Endothelial cell (in vitro differentiated cells): ENCODE results near the gene NUDT22. TPM values are rescaled to one million over a fixed set of nuclear protein-coding genes. Genes with fewer than 3 reads are reported as not detected.

ENCODE experiments used
- DNase-seq: peaks from one replicate; pipeline ENCODE4 v3.0.0; 2021; ENCODE audit warnings: low spot score
- H3K27ac Mint-ChIP-seq: one replicate; pipeline ENCODE4 v1.8.0; 2021; ENCODE audit warnings: mixed read lengths, inconsistent platforms; ENCODE audit not compliant: unreplicated experiment
- H3K27me3 Mint-ChIP-seq: one replicate; pipeline ENCODE4 v1.8.0; 2021; ENCODE audit warnings: mild to moderate bottlenecking, moderate library complexity, mixed read lengths, inconsistent platforms; ENCODE audit not compliant: unreplicated experiment
- H3K36me3 Mint-ChIP-seq: one replicate; pipeline ENCODE4 v1.8.0; 2021; ENCODE audit warnings: mild to moderate bottlenecking, low read depth, mixed read lengths, inconsistent platforms; ENCODE audit not compliant: unreplicated experiment
- H3K4me1 Mint-ChIP-seq: one replicate; pipeline ENCODE4 v1.8.0; 2021; ENCODE audit warnings: mild to moderate bottlenecking, mixed read lengths, inconsistent platforms; ENCODE audit not compliant: unreplicated experiment
- H3K4me3 Mint-ChIP-seq: one replicate; pipeline ENCODE4 v1.8.0; 2021; ENCODE audit warnings: mild to moderate bottlenecking, mixed read lengths, inconsistent platforms; ENCODE audit not compliant: unreplicated experiment
- H3K9me3 Mint-ChIP-seq: one replicate; pipeline ENCODE4 v1.8.0; 2021; ENCODE audit warnings: mixed read lengths, inconsistent platforms; ENCODE audit not compliant: unreplicated experiment
- total RNA-seq: library from RNA; stranded (reverse); fragmentation: NEBNext Ultra II Directional; extraction: Animal tissue kit (Norgen Biotek cat#: 25700); gene quantifications from one replicate; pipeline ENCODE4 v1.2.1, GENCODE V29; 2021; ENCODE audit not compliant: unreplicated experiment
- TF ChIP-seq, protein P1 (sequence below): fragments of 200-600 bp; sonication (generic); IDR thresholded peaks from one replicate; pipeline ENCODE4 v1.5.0; 2021; ENCODE audit warnings: antibody characterized with exemption; ENCODE audit not compliant: unreplicated experiment

The NUDT22 gene
- total RNA-seq, 1 donor from 2014 or later: 21.2 TPM

DNA sequence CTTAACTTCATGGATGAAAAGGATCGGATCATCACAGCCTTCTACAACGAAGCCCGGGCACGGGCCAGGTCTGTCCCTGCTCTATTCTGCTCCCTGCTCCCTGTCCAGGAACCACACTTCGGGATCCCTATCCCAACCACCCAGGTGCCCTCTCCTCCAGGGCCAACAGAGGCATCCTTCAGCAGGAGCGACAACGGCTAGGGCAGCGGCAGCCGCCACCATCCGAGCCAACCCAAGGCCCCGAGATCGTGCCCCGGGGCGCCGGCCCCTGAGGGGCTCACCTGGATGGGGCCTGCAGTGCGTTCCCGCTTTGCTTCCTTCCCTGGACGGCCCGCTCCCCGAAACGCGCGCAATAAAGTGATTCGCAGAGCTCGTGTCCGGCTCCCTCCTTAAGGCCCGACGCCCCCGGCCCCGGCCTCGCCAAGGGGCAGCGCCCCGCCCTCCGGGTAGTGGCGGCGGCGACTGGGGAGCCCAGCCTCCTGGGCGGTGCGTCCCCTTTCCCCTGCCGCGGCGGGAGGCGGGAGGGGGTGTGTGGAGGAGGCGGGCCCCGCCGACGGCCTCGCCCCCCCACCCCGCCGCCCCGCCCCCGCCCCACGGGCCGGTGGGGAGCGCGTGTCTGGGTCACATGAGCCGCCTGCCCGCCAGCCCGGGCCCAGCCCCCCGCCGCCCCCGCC, 8.0 kb downstream of the NUDT22 start, which contains the start of gene VEGFB:
VEGFB (plus strand) TSS at position 672 of the 674 bp plus-strand sequence. CDS start 250 bp downstream, outside the sequence.
- Mint-ChIP-seq H3K27me3 (peaks cover 17% of the 10 kb centered on the region), H3K4me1 (peaks cover 7% of the 10 kb centered on the region), H3K9me3 (no peaks in the 10 kb centered on the region), H3K36me3 (peaks cover 5% of the 10 kb centered on the region), H3K27ac (no peak within 1 kb of the TSS), H3K4me3 (peak within 1 kb of the TSS; percentile 83)
- no peak for DNase-seq
- TF ChIP-seq, protein P1, sequence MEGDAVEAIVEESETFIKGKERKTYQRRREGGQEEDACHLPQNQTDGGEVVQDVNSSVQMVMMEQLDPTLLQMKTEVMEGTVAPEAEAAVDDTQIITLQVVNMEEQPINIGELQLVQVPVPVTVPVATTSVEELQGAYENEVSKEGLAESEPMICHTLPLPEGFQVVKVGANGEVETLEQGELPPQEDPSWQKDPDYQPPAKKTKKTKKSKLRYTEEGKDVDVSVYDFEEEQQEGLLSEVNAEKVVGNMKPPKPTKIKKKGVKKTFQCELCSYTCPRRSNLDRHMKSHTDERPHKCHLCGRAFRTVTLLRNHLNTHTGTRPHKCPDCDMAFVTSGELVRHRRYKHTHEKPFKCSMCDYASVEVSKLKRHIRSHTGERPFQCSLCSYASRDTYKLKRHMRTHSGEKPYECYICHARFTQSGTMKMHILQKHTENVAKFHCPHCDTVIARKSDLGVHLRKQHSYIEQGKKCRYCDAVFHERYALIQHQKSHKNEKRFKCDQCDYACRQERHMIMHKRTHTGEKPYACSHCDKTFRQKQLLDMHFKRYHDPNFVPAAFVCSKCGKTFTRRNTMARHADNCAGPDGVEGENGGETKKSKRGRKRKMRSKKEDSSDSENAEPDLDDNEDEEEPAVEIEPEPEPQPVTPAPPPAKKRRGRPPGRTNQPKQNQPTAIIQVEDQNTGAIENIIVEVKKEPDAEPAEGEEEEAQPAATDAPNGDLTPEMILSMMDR: no peak

DNA sequence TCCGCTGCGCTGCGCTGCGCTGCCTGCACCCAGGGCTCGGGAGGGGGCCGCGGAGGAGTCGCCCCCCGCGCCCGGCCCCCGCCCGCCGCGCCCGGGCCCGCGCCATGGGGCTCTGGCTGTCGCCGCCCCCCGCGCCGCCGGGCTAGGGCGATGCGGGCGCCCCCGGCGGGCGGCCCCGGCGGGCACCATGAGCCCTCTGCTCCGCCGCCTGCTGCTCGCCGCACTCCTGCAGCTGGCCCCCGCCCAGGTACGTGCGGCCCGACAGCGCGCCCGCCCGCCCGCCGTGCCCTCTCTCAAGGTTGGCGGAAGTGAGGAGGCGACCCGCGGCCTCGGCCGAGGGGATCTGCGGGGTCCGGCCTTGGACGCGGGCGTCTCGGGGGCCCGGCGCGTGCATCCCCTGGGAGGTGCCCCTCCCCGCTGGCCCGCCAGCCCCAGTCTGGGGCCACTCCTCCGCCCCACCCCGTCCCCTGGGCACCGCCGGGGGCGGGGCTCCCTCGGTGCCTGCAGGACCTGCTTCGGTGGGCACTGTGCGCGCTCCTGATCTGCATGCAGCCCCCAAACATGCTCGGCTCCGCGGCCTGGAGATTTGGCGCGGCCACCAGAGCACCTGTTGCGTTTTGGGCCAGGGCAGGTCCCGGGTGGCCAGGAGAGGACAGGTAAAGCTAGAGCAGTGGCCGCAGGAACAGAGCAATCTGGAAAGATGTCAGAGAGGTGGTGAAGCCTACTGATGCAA, 8.7 kb downstream of the NUDT22 start:
- Mint-ChIP-seq H3K9me3 (no peaks in the 10 kb centered on the region), H3K36me3 (peaks cover 5% of the 10 kb centered on the region), H3K4me3 (peak overlapping the region; percentile 83), H3K27me3 (peaks cover 21% of the 10 kb centered on the region), H3K27ac (no peak overlapping the region), H3K4me1 (peaks cover 7% of the 10 kb centered on the region)
- TF ChIP-seq, protein P1: no peak
- DNase-seq: no peak

DNA sequence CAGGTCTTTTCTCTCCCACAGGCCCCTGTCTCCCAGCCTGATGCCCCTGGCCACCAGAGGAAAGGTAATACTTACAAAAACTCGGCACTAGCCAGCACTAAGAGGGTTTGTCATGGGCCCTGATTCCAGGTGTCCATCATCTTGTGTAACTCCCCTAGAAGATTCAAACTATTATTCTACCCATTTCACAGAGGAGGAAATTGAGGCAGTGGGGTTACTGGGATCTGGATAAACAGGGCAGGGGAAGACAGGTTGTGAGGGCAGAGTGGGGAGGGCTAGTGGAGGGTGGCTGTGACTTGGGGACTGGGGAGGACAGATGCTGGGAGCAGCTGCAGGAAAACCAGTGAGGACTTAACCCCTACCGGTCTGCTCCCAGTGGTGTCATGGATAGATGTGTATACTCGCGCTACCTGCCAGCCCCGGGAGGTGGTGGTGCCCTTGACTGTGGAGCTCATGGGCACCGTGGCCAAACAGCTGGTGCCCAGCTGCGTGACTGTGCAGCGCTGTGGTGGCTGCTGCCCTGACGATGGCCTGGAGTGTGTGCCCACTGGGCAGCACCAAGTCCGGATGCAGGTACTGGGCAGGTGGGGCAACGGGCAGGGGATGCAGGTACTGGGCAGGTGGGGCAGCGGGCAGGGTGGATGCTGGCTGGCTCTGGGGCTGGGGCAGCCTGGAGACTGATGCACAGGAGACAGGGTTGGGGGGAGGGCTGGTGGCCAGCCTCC, 9.5 kb downstream of the NUDT22 start:
- Mint-ChIP-seq H3K36me3 (peaks cover 5% of the 10 kb centered on the region), H3K27ac (no peak overlapping the region), H3K27me3 (peaks cover 25% of the 10 kb centered on the region), H3K4me3 (peak overlapping the region; percentile 83), H3K4me1 (peaks cover 11% of the 10 kb centered on the region), H3K9me3 (no peaks in the 10 kb centered on the region)
- no peak for DNase-seq
- TF ChIP-seq, protein P1: no peak

DNA sequence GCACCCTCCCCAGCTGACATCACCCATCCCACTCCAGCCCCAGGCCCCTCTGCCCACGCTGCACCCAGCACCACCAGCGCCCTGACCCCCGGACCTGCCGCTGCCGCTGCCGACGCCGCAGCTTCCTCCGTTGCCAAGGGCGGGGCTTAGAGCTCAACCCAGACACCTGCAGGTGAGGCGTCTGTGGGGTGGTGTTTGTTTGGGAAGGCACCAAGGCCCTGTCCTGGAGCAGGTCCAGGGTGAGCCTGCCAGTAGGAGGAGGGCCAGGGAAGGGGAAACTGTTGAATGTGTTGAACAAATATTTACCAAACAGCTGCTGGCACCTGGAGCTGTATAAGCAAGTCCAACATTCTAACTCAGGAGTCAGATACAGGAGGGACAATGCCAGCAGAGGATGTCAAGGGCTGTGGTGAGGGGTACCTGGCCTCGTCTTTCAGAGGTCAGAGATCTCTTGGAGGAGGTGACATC, 11.4 kb downstream of the NUDT22 start:
- Mint-ChIP-seq H3K36me3 (peaks cover 5% of the 10 kb centered on the region), H3K27ac (no peak overlapping the region), H3K4me3 (no peak overlapping the region), H3K9me3 (no peaks in the 10 kb centered on the region), H3K4me1 (peaks cover 11% of the 10 kb centered on the region), H3K27me3 (peaks cover 23% of the 10 kb centered on the region)
- DNase-seq: no peak
- TF ChIP-seq, protein P1: no peak
